Stimulated activated CD4-positive, alpha-beta T cell treated with anti-CD3 and anti-CD28 coated beads, Interleukin-15, amount 100 ng/mL, for 48 hours (primary cell): Measurements from ENCODE around the gene NUMBL.

Source experiments
- DNase-seq, 2 donors: peaks; one replicate each; pipeline ENCODE4 v3.0.0-alpha.2; 2020; ENCODE audit warnings: low read depth in 2 of 2

Gene NUMBL

DNA sequence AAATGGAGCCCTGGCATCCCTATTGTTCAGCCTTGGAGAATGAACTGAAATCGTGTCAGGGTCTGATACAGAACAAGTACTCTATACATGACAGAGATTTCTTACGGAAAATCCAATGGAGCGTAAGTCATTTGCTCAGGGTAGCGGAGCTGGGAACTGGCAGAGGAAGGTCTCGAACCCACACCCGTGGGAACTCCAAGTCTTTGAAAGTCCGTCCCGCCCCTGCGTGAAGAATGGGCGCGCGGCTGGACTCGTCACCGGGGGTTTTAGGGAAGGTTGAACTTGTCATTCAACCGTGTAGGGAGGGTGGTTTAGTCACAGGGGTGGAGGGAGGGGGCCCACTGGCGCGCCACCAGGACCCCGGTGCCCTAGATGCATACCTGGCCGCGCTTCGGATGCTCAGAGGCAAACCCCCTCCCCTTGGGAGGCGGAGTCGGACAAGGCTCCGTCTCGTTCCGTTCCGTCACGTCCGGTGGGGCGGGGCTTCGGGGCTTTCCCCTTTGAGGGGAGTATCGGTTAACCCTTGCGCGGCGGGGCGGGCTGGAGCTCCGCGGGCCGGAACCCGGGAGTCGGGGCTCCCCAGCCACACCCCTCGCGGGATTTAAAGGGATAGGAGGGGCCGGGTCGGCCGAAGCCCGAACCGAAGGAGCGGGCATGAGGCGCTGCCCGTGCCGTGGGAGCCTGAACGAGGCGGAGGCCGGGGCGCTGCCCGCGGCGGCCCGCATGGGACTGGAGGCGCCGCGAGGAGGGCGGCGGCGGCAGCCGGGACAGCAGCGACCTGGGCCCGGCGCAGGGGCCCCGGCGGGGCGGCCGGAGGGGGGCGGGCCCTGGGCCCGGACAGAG, 26.3 kb upstream of the NUMBL start, which contains the start of the genes COQ8B and ITPKC:
Gene COQ8B (minus strand): TSS at position 405 of the 843 bp plus-strand sequence. CDS start 2,254 bp downstream, outside the sequence.
Gene ITPKC (plus strand): TSS at position 631 of the 843 bp plus-strand sequence. CDS start 24 bp downstream, at position 655.
- DNase-seq, result peak; percentile 99 to 100

DNA sequence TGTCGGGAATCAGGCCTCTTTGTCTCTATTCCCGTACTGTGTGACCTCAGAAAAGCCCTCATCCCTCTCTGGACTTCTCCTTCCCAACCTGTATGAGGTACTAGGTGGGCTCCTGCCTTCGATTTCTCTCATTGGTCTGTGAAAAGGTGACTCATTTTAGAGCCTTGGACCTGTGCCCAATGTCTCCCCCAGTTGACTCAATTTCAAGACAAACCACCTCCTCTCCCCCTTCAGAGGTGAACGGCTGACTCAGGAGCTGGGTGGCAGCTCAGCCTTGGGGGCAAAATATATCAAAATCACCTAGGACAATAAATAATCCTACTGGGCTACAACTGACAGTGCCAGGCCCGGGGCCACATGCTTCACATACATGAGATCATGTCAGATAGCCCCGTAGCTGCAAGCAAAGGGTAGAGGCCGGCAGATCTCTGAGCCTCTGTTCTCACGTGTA, 25.6 kb upstream of the NUMBL start:
- peak; percentile 55 to 63 for DNase-seq

- DNase-seq, result peak; percentile 86 to 91
These were observed 24.2 kb upstream of the NUMBL start for GRCh38 chr19:40714441-40715299.

GRCh38 chr19:40713939-40714338, 23.5 kb upstream of the NUMBL start:
- no peak for DNase-seq

DNA sequence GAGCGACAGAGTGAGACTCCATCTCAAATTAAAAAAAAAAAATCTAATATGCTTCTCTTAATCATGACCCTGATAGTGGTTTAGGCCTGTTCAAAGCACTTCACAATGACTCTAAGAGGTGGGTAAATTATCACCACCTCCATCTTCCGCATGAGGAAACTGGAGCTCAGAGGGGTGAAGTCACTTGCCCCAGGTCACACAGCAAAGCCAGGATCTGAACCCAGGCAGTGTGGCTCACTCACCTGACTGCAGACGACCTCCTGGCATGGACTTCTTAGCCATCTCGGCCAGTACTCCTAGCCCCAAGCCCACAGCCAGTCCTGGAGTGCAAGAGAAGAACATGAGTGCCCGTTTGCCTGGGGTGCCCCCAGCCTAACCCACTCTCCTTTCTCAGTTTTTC, 19.4 kb upstream of the NUMBL start:
- DNase-seq, result no peak

DNA sequence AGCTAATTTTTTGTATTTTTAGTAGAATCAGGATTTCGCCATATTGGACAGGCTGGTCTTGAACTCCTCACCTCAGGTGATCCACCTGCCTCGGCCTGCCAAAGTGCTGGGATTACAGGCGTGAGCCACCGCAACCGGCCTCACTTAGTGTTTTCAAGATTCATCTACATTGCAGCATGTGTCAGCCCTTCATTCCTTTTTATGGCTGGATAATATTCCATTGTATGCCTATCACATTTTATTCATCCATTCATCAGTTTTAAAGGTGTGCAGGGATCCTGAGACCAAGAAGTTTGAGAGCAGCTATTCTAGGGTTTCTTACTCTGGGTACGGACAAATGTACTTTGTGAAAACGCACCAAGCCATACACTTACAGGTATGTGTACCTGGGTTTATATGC, 17.2 kb upstream of the NUMBL start:
- no peak for DNase-seq

DNA sequence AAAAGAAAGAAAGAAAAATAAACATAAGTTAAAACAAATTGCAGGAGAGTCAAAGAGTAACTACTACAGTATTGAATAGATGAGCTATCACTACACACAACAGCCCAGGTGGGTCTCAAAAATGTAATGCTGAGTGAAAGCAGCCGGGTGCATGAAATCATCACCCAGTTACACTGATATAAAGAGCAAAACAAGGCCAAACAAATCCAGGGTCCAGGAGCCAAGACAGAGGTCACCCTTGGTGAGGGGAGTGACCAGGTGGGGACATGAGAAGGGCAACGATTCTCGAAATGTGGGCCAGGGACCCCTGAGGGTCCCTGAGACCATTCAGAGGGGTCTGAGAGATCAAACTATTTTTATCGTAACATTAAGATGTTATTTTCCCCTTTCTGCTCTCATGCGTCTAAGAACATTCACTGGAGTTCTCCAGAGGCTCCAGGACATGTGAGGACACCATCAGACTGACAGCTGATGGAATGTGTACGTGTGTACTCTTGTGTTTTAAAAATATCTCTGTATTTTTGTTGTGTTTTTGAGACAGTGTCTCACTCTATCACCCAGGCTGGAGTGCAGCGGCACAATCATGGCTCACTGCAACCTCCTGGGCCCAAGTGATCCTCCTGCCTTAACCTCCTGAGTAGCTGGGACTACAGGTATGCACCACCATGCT, 15.6 kb upstream of the NUMBL start:
- DNase-seq, result no peak

DNA sequence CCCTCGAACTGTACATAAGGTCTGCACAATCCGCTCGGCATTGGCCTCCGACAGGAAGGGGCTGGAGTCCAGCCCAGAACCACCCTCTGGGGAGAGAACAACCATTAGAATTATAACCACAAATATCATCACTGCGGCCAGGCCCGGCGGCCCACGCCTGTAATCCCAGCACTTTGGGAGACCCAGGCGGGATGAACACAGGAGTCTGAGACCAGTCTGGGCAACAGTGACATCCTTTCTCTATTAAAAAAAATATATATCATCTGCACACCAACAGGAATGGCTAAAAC, 14.9 kb upstream of the NUMBL start:
- no peak for DNase-seq

DNA sequence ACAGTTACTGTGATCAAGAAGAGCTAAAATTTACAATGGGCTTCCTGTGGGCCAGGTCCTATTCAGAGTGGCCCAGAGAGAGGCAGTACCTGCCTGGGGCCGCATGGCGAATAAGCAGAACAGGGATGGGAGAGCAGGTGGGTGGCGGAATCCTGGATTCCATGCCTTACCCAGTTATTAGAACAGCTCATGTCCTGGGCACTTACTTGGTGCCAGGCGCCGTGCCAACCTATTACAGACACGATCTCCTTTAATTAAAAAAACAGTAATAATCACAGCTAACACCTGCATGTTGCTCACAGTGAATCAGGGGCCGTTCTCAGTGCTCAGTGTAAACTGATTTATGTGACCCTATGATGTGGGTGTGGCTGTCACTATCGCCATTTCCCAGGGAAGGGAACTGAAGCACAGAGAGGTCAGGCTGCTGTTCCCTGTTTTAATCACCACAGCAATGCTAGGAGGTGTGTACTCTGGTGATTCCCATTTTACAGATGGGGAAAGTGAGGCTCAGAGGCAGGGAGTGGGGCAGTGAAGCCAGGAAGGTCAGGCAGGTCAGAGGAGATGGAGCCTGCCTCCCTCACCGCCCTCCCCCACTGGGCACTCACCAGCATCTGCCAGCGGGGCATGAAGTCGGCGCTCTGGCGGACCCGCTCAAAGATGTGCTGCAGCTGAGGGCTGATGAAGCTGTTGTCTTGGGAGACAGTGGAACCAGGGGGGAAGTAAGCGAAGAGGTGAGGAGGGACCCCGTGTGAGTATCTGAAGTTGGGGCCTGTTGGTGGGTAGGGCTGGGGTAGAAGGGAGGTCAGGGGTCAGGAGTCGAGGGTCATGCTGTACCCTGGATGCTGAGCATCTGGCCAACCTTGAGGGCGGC, 14.3 kb upstream of the NUMBL start:
- DNase-seq, result no peak

DNA sequence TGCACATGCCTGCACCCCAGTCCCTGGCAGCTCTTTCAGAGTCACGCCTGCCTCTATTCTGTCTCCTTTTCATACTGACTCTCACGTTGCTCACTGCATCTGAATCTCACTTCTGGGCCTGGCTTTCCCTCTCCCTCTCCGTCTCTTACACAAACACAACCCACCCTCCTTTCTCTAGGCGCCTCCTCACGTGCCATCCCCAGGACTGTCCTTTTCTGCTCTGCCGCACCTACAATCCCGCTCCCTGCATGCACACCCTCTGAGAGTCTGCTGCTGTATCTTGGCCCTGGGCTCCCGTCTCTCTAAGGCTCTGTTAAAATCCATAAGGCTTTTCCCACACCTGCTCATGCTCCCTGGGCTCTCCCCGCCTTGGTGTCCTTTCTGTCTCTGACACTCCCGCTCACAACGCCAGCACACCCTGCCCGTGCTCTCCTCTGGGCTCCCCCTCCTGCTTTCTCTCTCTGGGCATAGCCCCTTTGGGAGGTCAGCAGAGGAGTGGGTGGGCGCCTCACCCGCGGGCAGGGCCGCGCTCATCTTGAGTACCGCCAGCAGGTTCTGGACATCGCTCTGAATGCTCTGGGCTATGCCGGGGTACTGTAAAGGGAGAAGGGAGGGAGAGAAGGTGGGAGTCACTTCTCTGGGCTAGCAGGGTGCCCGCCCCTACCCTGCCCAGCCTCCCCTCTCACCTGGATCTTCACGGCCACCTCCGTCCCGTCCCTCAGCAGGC, 12.7 kb upstream of the NUMBL start:
- no peak for DNase-seq

GRCh38 chr19:40702337-40703012, 12.0 kb upstream of the NUMBL start:
- no peak for DNase-seq

DNA sequence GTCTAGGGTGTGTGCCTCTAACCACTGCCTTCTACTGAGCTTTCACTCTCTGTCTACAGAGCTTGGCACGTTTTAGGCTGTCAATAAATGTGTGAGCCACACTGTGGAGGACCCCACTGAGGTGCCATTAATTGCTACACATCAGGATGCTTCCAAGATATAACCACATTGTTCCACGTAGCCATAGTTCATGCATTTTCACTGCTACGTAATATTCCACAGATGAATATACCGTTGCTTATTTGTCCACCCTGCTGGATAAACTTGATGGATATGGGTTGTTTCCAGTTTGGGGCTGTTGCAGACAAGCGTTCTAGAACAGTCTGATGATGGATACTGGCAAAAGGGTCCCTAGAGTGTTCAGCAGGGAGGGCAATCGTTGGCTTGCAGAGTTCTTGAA, 11.3 kb upstream of the NUMBL start:
- DNase-seq, result no peak

GRCh38 chr19:40700083-40700482, 9.6 kb upstream of the NUMBL start:
- DNase-seq, result no peak

DNA sequence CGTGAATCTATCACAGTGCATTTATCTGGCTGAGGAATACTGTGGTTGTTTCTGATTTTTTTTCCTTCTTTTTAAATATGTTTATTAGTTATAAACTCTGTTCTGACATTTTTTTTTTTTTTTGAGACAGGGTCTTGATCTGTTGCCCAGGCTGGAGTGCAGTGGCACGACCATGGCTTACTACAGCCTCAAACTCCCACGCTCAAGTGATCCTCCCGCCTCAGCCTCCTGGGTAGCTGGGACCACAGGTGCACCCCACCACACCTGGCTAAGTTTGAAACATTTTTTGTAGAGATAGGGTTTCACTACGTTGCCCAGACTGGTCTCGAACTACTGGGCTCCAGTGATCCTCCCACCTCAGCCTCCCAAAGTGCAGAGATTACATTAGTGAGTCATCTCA, 6.6 kb upstream of the NUMBL start:
- DNase-seq, result no peak

DNA sequence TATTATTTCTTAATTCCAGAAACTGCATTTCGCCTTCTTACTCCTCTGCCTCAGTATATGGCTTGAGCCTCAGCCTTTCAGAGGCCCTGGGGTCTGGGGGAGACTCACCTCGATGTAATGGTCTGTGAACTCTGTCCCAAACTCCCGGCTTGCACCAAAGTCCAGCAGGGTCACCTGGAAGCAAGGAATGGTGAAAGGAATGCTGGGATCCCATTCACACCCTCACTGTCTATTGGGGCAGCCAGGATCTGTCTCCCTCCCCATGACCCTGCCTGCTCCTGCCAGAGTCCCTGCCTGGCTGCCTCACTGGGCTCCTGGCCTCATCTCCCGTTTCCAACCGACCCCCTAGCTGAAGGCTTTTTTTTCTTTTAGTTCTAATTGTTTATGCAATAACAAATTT, 5.4 kb upstream of the NUMBL start:
- no peak for DNase-seq

DNA sequence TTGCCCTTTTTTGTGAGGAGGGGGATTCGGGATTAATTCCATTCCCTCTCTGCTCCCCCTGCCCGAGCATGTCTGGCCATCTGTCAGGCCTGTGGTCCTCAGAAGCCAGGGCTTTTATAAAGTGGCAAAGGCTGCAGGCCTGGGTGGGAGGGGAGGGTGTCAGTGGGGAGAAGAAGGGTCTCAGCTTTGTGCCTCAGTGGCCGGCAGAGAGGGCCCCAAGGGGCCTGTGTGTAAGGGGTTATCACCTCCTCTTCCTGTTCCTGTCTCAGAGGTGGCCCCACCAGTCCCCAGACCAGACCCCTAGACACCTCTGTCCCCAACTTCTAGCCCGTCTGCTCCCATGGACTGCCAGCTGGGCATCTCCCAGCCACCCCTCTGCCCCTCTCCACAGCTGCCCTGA, 3.4 kb upstream of the NUMBL start:
- DNase-seq, result no peak

GRCh38 chr19:40693150-40693788, 2.8 kb upstream of the NUMBL start:
- DNase-seq, result no peak

DNA sequence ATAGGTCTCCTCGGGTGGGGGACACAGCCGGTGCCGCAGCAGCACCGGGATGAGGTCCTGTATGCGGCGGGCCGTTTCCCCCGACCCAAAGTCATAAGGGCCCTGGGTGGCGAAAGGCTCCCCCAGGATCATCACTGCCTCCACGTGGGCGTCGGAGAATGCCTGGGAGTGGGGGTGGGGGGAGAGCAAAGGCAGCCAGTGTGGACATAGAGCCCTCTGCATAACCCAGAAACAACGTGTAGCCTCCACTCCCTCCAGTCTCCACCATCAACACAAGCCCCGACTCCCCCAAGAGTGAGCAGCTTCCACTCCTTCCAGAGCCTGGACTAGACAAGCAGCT, 1.7 kb upstream of the NUMBL start:
- DNase-seq, result no peak

DNA sequence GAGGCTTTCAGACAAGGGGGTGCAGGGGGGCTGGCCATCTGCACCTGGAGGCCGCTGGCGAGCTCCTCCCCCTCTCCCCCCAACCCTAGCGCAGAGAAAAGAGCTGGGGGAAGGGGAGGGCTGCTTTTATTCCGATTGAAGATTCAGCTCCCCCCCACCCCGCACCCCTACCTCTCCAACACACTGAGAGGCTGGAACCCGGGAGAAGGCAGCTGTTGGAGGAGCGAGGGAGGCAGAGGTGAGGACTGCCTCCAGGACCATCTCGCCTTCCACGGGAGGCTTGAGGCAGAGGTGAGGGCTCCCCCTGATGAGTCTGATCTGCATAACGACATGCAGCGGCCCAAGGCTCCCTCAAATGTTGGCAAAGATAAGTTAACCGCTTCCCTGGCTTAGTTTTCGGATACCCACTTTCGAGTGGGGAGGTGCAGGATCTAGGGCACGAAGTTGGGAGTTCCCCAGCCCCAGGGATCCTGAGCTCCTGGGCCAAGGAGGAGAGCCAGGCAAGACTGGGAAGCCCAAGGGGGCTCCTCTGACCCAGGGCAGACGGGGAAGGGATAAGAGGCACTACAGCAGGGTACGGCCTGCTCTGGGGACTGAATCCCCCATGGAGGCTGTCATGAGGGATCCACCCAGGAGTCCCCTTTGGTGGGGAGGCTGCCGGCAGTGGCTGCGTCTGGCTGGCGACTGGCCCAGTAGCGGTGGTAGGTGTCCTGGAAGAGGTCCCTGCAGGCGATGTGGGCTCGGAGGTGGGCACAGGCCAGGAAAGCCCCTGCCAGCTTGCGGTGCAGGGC, 1.2 kb upstream of the NUMBL start:
- no peak for DNase-seq
